ENCODE results near the gene CDC34. TPM values are rescaled to one million over a fixed set of nuclear protein-coding genes. Genes with fewer than 3 reads are reported as not detected.

Gene CDC34
- total and polyA plus RNA-seq, 9 of the 15 experiments (the other 6 are each of a cell fraction or from before 2014, with no cell fraction given), result 0.80 to 203 (median 65.5) TPM

- Histone ChIP-seq H3K4me2 (ENCODE audit: insufficient read depth, low read length) (no peak overlapping the region), H4K20me1 (replicated peaks; ENCODE audit: control insufficient read depth, insufficient read depth, low read length) (no peaks in the 10 kb centered on the region), H3K9ac (ENCODE audit: insufficient read depth in 1 of 2, low read depth in 2 of 2, low read length in 2 of 2) (peak overlapping the region in 1 of 2 experiments; percentile 28; a peak in 2 of 4 replicates), H3K9me3 (replicated peaks; ENCODE audit: control insufficient read depth, insufficient read depth, low read depth, low read length) (0 out of 2 replicates have a peak, but pooled peaks cover 2% of the 10 kb centered on the region), H3K27ac (ENCODE audit: extremely low read depth, low read depth, low read length) (no peak overlapping the region), H3K27me3 (ENCODE audit: control insufficient read depth in 2 of 2, insufficient read depth in 2 of 2, low read length in 2 of 2) (no peaks in the 10 kb centered on the region), H2AFZ (ENCODE audit: low read depth, low read length) (no peak overlapping the region), H3K36me3 (ENCODE audit: control insufficient read depth, insufficient read depth, low read length) (no peaks in the 10 kb centered on the region), H3K4me1 (replicated peaks in 1 of 2; ENCODE audit: control insufficient read depth in 2 of 2, insufficient read depth in 2 of 2, low read length in 2 of 2) (peaks cover 0 to 49% of the 10 kb centered on the region in 2 experiments; a peak in 3 of 5 replicates), H3K79me2 (ENCODE audit: control insufficient read depth, insufficient read depth, low read length) (no peaks in the 10 kb centered on the region), H3K9me1 (ENCODE audit: control insufficient read depth, insufficient read depth, low read length) (no peaks in the 10 kb centered on the region), H3K4me3 (no peak overlapping the region)
- DNase-seq (ENCODE audit: extremely low read depth in 1 of 4, low spot score in 3 of 4) (no peak), ATAC-seq (peak; percentile 52), FAIRE-seq (no peak)
- BruUV-seq (replicated peaks), result no TSS peak
- ChIA-PET CTCF (ENCODE audit: low intra/inter-chr PET ratio) (no interaction called here), POLR2A (interaction anchor here (0.6 kb wide), 2 partner anchors 16 to 74 kb away, joined by 4 read pairs; no protein-coding TSS in a partner anchor)
- in situ Hi-C loops (cut with MboI), result no loop called here
- intact Hi-C loops (cut with micrococcal nuclease), result no loop called here
- TF ChIP-seq ZMIZ1 (IDR thresholded peaks at IDR 0.05; ENCODE audit: low read depth in 2 of 2, low read length in 2 of 2) (no peak), MTA3 (IDR thresholded peaks at IDR 0.05; ENCODE audit: borderline replicate concordance) (0 out of 2 replicates have a peak, but pooled peaks have one; percentile 17)
- 43% methylated on average over 21 of the region's 29 CpGs for WGBS (ENCODE audit: insufficient coverage, low coverage, missing lambda C conversion rate)
Measured at GRCh38 chr19:524062-524674, 7.4 kb upstream of the CDC34 start.

All from K562 (cell line).